Body of pancreas (tissue), 4 donors: ENCODE measurements around the gene B3GNT4.

Experiments
- CTCF ChIP-seq, 7 experiments: fragments of 450-650 bp in 4 of 7; fragments of 200-600 bp in 3 of 7; sonication (generic) in 3 of 7; IDR thresholded peaks; one replicate each; pipeline ENCODE4 v1.5.1; 2016 to 2019; ENCODE audit warnings: antibody characterized with exemption in 7 of 7
- POLR2A ChIP-seq, 3 donors: fragments of 450-650 bp; IDR thresholded peaks; one replicate each; pipeline ENCODE4 v1.6.1; 2016; ENCODE audit warnings: antibody characterized with exemption in 3 of 3, mild to moderate bottlenecking in 2 of 3

DNA sequence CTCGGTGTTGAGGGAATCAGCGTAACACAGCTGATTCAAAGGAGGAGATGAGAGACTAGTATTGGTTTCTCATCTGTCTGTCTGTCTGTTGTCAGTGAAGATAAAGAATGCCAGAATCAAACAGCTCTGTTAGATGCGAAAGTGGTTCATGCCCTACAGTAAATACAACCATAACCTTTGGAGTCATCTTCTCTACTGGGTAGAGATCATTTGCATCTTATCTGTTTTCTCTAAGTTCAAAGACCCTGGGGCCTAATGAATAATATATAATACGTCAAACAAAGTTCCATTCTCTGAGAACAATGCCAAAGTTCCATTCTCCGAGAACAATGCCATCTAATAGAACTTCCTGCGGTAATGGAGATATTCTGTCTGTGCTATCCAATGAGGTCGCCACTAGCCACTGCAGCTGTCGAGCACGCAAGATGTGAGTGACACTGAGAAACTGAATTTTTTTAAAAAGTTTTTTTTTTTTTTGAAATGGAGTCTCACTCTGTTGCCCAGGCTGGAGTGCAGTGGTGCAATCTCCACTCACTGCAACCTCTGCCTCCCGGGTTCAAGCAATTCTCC, 36.1 kb upstream of the B3GNT4 start:
- TF ChIP-seq CTCF (IDR thresholded peaks at IDR 0.05) (no peak), POLR2A (IDR thresholded peaks at IDR 0.05) (no peak)
